Prostate gland (tissue), 2 donors: Measurements from ENCODE around the gene MIB2.

Experiments
- CTCF ChIP-seq, 4 experiments: fragments of 200-600 bp in 2 of 4; fragments of 450-650 bp in 2 of 4; sonication (generic) in 2 of 4; IDR thresholded peaks; 1 replicate in 3 of 4; 2 replicates in 1 of 4; pipeline ENCODE4 v1.5.1; 2016 to 2019; ENCODE audit warnings: antibody characterized with exemption in 4 of 4, mild to moderate bottlenecking in 2 of 4, moderate library complexity in 2 of 4
- POLR2AphosphoS5 ChIP-seq: sonication (generic); formaldehyde crosslinking; IDR thresholded peaks from one replicate; pipeline ENCODE4 v1.6.1; 2017; ENCODE audit warnings: antibody characterized with exemption

- no peak for TF ChIP-seq CTCF (IDR thresholded peaks at IDR 0.05)
- no peak for TF ChIP-seq POLR2AphosphoS5
Observed at GRCh38 chr1:1616838-1617237, 1.5 kb downstream of the MIB2 start.
